Transverse colon (tissue), 4 donors: Measurements from ENCODE around the gene ALDH4A1. TPM values are rescaled to one million over a fixed set of nuclear protein-coding genes. Genes with fewer than 3 reads are reported as not detected.

ENCODE experiments used
- DNase-seq: peaks from one replicate; pipeline ENCODE4 v3.0.0-alpha.2; 2019
- H3K27ac ChIP-seq, 4 donors: fragments of 200-600 bp; sonication (generic); 2 replicates each; pipeline ENCODE4 v1.5.1; 2016 to 2018; ENCODE audit warnings: inconsistent platforms in 4 of 4
- H3K27me3 ChIP-seq: fragments of 200-600 bp; sonication (generic); 2 replicates; pipeline ENCODE4 v1.5.1; 2017; ENCODE audit warnings: inconsistent platforms
- H3K36me3 ChIP-seq, 4 donors: fragments of 200-600 bp; sonication (generic); 2 replicates each; pipeline ENCODE4 v1.5.1; 2017 to 2019; ENCODE audit warnings: inconsistent platforms in 4 of 4
- H3K4me1 ChIP-seq, 4 donors: fragments of 200-600 bp; sonication (generic); 2 replicates each; pipeline ENCODE4 v1.5.1; 2017 to 2020; ENCODE audit warnings: inconsistent platforms in 4 of 4
- H3K4me3 ChIP-seq, 4 donors: fragments of 200-600 bp; sonication (generic); 1 replicate in 1 of 4; 2 replicates in 3 of 4; pipeline versions ENCODE4 v1.5.1 to v1.6.1; 2017 to 2019; ENCODE audit warnings: inconsistent platforms in 4 of 4
- H3K9me3 ChIP-seq, 2 donors: fragments of 200-600 bp; sonication (generic); 2 replicates each; pipeline ENCODE4 v1.5.1; 2017 to 2019; ENCODE audit warnings: inconsistent platforms in 2 of 2
- EP300 ChIP-seq: sonication (generic); formaldehyde crosslinking; IDR thresholded peaks from one replicate; pipeline ENCODE4 v1.6.1; 2017; ENCODE audit warnings: antibody characterized with exemption, low read depth
- POLR2A ChIP-seq: fragments of 450-650 bp; IDR thresholded peaks from one replicate; pipeline ENCODE4 v1.6.1; 2016; ENCODE audit warnings: antibody characterized with exemption, mild to moderate bottlenecking, moderate library complexity
- POLR2AphosphoS5 ChIP-seq, 3 donors: sonication (generic); formaldehyde crosslinking; IDR thresholded peaks; one replicate each; pipeline ENCODE4 v1.6.1; 2016; ENCODE audit warnings: antibody characterized with exemption in 3 of 3
- WGBS, 2 donors: methylation state at CpG; one replicate each; pipeline ENCODE4 v1.1.5; 2018; ENCODE audit warnings: low coverage in 1 of 2; 5-methylcytosine and 5-hydroxymethylcytosine counted together
- in situ Hi-C, 4 donors: fragments of 200-750 bp; cut with MboI; loops; one replicate each; pipeline versions ENCODE4 v1.15.0 to v1.15.1; 2017; ENCODE audit warnings: low sequenced_read_pairs in 3 of 4, low pct_ligation_motif_present in 1 of 4, low pct_unique_long_range_greater_than_20kb in 1 of 4
- intact Hi-C: fragments of 100-400 bp; cut with DNase I; formaldehyde crosslinking; loops from one replicate; pipeline ENCODE4 v1.15.1; 2023; ENCODE audit warnings: low total_unique reads
- total RNA-seq, 4 donors: library from RNA; depleted of rRNA; stranded (reverse); fragments of >200 nt; gene quantifications; one replicate each; pipeline ENCODE4 v1.1.0, GENCODE V29; 2016
- TF ChIP-seq, protein P1 (sequence below), 5 experiments: fragments of 200-600 bp in 3 of 5; fragments of 450-650 bp in 2 of 5; sonication (generic) in 3 of 5; IDR thresholded peaks; 1 replicate in 2 of 5; 2 replicates in 3 of 5; pipeline ENCODE4 v1.5.1; 2016 to 2017; ENCODE audit warnings: antibody characterized with exemption in 5 of 5, inconsistent platforms in 3 of 5, mild to moderate bottlenecking in 2 of 5, moderate library complexity in 1 of 5

ALDH4A1 gene, protein sequence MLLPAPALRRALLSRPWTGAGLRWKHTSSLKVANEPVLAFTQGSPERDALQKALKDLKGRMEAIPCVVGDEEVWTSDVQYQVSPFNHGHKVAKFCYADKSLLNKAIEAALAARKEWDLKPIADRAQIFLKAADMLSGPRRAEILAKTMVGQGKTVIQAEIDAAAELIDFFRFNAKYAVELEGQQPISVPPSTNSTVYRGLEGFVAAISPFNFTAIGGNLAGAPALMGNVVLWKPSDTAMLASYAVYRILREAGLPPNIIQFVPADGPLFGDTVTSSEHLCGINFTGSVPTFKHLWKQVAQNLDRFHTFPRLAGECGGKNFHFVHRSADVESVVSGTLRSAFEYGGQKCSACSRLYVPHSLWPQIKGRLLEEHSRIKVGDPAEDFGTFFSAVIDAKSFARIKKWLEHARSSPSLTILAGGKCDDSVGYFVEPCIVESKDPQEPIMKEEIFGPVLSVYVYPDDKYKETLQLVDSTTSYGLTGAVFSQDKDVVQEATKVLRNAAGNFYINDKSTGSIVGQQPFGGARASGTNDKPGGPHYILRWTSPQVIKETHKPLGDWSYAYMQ
- total RNA-seq, result 1 to 10 TPM; 3.8 to 6.0 (median 4.8) TPM

DNA sequence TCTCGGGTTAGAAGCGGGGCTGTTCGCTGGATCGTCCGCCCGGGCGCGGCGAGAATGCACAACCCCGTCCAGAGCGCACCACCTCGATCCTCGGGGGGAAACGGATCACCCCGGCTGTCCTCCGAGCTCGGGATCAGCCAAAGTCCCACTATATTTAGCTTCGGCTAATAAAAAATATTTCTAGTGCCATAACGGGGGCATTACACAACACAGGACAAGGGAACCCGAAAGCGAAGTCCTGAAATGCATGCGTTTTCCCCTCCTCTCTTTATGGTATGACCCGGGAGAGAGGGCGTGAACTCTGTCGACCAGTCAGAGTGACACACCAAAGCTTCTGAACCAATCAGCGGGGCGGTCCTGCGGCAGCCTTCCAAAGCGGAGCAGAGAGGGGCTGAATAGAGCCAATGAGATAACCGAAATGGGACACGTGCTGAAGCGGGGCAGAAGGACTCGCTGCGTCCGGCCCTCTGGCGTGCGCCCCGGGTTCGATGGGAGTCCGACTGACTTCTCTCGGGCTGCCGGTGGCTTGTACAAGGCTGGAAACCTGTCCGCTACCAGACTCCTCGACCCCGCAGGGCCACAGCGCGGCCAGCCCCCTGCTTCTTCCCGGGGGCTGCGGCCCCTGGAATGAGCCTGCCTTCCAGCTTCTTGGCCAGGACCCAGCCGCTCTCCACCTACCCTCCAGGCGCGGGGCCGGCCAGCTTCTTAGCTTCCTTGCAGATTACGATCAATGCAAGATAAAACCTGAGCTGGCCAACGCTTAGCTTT is at the start of gene ALDH4A1:
TSS of gene ALDH4A1 (minus strand) at position 33 of the 768 bp plus-strand sequence. CDS start at position 1, 32 bp downstream.
- 0% methylated on average over 1 to 39 of the region's 55 CpGs for WGBS, 2 donors
- intact Hi-C loops, result no loop called here

DNA sequence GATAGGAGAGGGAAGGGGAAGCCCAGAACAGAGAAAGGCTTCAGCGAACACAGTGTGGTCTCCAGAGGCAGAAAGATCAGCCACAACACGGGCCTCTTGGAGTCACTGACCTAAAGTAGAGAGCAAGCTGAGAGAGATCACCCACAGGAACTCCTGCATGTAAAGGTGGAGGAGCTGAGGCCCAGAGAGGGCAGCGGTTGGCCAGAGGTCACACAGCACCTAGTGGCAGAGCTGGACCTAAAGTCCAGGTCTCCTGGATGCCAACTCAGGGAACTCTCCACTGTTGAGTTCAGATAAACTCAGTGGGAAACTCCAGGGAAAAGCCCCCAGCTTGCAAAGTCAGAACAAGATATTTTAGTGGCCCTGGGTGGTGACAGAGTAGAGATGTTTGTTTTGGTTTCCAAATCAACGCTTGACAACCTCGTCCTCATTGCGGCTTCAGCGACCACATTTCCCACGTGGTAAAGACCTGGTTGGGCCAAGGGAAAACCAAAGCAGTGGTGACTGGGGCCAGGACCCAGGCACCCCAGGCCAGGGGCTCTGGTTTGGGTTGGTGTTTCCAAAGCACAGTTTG is 49.5 kb upstream of the ALDH4A1 start:
- no peak overlapping the region for H3K4me3 ChIP-seq
- H3K27me3 ChIP-seq, result no peaks in the 10 kb centered on the region
- H3K36me3 ChIP-seq, result no peaks in the 10 kb centered on the region
- in situ Hi-C loops, result no loop called here
- peak; percentile 70 for DNase-seq
- H3K4me1 ChIP-seq, result peaks cover 30 to 75% (median 60%) of the 10 kb centered on the region in 4 donors
- intact Hi-C loops, result no loop called here
- WGBS, 2 donors, result 44% methylated on average over 8 of the region's 8 CpGs; no CpG with 5 or more reads in 1 of the 2 donors
- H3K27ac ChIP-seq, result peak overlapping the region; percentile 83 to 91 (median 86)
- H3K9me3 ChIP-seq, result no peaks in the 10 kb centered on the region
- TF ChIP-seq POLR2AphosphoS5 (IDR thresholded peaks at IDR 0.05) (no peak), POLR2A (no peak), EP300 (no peak)
- TF ChIP-seq, protein P1, sequence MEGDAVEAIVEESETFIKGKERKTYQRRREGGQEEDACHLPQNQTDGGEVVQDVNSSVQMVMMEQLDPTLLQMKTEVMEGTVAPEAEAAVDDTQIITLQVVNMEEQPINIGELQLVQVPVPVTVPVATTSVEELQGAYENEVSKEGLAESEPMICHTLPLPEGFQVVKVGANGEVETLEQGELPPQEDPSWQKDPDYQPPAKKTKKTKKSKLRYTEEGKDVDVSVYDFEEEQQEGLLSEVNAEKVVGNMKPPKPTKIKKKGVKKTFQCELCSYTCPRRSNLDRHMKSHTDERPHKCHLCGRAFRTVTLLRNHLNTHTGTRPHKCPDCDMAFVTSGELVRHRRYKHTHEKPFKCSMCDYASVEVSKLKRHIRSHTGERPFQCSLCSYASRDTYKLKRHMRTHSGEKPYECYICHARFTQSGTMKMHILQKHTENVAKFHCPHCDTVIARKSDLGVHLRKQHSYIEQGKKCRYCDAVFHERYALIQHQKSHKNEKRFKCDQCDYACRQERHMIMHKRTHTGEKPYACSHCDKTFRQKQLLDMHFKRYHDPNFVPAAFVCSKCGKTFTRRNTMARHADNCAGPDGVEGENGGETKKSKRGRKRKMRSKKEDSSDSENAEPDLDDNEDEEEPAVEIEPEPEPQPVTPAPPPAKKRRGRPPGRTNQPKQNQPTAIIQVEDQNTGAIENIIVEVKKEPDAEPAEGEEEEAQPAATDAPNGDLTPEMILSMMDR (IDR thresholded peaks at IDR 0.05), result no peak

More for the DNA sequence above, at the start of gene ALDH4A1:
- Histone ChIP-seq H3K27me3 (no peaks in the 10 kb centered on the region), H3K36me3 (no peaks in the 10 kb centered on the region), H3K4me3 (peak within 1 kb of the TSS; percentile 49 to 86 (median 66)), H3K27ac (peak within 1 kb of the TSS; percentile 86 to 93 (median 91)), H3K9me3 (no peaks in the 10 kb centered on the region), H3K4me1 (peaks cover 9 to 28% (median 22%) of the 10 kb centered on the region in 4 donors)
- TF ChIP-seq, protein P1 (IDR thresholded peaks at IDR 0.05), result peak in 1 of 5 experiments; percentile 14
- TF ChIP-seq POLR2A (peak; percentile 36), EP300 (no peak), POLR2AphosphoS5 (IDR thresholded peaks at IDR 0.05) (peak; percentile 25 to 56 (median 42))
- DNase-seq, result peak; percentile 97
- in situ Hi-C loops, result loop anchor here (10.0 to 25.0 kb wide), 2 partner anchors 192 to 335 kb away; no protein-coding TSS in a partner anchor

DNA sequence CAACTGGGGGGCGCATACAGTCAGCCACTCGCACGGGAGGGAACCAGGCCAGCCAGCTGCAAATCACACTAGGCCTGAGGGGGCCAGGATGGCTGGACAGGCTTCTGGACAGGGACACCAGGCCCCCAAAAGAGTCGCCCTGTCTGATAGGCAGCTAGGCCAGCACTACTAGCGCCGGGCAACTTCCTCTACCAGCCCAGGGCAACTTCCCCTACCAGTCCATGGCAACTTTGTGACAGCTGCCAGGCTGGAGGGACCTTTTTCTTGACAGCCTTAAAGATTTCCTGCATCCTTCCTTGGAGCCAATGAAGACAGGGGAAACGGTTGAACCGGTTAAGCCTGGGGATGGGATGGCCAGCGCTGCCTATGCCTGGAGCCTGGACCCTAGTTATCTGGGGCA is 49.1 kb upstream of the ALDH4A1 start:
- Histone ChIP-seq H3K27me3 (no peaks in the 10 kb centered on the region), H3K36me3 (no peaks in the 10 kb centered on the region), H3K27ac (peak overlapping the region; percentile 83 to 91 (median 86)), H3K4me3 (peak overlapping the region in 2 of 4 donors; percentile 25 to 37), H3K4me1 (peaks cover 32 to 79% (median 62%) of the 10 kb centered on the region in 4 donors), H3K9me3 (no peaks in the 10 kb centered on the region)
- in situ Hi-C loops, result no loop called here
- 56% methylated on average over 9 of the region's 9 CpGs; no CpG with 5 or more reads in 1 of the 2 donors for whole genome bisulfite sequencing, 2 donors
- no peak for DNase-seq
- TF ChIP-seq POLR2A, result no peak
- TF ChIP-seq, protein P1 (IDR thresholded peaks at IDR 0.05), result no peak
- TF ChIP-seq POLR2AphosphoS5 (IDR thresholded peaks at IDR 0.05), result no peak
- no peak for TF ChIP-seq EP300
- intact Hi-C loops, result no loop called here
